BE2C (cell line): ENCODE data around the gene PLEKHM1.
"Not testable (repeated sequence)": the region's sequence is repeated elsewhere in the genome, so short reads cannot be mapped to it uniquely, and the experiment has no call there.

Experiments used
- DNase-seq: peaks from one replicate; pipeline ENCODE4 v3.0.0-alpha.2; 2020
- H3K27me3 ChIP-seq: fragments of 250-450 bp; sonication (Bioruptor Pico); 2 replicates; pipeline ENCODE4 v1.5.1; 2020; ENCODE audit warnings: mild to moderate bottlenecking
- H3K36me3 ChIP-seq: fragments of 250-450 bp; sonication (Bioruptor Pico); 2 replicates; pipeline ENCODE4 v1.5.1; 2020; ENCODE audit warnings: mild to moderate bottlenecking
- H3K4me1 ChIP-seq: fragments of 250-450 bp; sonication (Bioruptor Pico); 2 replicates; pipeline ENCODE4 v1.5.1; 2020
- H3K4me3 ChIP-seq: 2 replicates; pipeline ENCODE4 v1.5.1; 2011; ENCODE audit warnings: low read depth, low read length
- H3K9me3 ChIP-seq: fragments of 250-450 bp; sonication (Bioruptor Pico); 2 replicates; pipeline ENCODE4 v1.5.1; 2020
- TF ChIP-seq, protein P1 (sequence below): IDR thresholded peaks from 2 replicates; pipeline ENCODE4 v1.5.1; 2012; ENCODE audit warnings: mild to moderate bottlenecking, low read depth, low read length

The PLEKHM1 gene

DNA sequence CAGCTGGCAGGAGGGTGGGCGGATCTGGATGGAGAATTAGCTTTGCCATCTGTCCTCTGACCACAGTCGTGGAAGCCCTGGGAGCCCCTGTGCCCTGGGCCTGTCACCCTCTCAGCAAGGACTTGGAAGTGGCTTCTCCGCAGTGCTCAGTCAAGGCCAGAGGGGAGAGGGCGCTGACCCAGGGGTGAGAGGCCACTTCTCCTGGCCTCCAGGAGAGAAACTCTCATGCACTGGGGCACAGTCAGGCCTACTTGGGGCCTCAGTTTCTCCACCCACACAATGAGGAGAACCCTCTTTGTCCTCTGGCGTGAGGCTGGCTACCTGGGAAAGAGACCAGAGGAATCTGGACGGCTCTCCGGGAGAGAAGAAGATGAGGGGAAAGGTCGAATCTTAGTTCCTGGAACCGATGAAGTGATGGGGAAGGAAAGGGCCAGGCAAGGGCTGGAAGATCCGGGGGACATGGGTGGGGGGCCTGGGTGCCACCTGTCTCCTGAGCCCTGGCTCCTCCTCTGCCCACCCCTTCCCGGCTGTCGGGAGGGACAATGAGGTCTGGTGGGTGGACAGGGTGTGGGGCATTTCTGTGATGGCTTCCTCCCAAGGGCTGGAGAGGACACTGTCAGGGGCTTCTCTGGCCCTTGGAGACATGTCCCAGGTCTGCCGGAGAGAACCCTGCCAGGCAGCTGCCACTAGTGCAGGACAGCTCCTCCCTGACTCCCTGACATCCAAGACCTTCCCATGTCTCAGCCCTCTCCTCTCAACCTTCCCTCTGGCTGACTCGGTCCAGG is 48.8 kb downstream of the PLEKHM1 start:
- DNase-seq: no peak
- TF ChIP-seq, protein P1, sequence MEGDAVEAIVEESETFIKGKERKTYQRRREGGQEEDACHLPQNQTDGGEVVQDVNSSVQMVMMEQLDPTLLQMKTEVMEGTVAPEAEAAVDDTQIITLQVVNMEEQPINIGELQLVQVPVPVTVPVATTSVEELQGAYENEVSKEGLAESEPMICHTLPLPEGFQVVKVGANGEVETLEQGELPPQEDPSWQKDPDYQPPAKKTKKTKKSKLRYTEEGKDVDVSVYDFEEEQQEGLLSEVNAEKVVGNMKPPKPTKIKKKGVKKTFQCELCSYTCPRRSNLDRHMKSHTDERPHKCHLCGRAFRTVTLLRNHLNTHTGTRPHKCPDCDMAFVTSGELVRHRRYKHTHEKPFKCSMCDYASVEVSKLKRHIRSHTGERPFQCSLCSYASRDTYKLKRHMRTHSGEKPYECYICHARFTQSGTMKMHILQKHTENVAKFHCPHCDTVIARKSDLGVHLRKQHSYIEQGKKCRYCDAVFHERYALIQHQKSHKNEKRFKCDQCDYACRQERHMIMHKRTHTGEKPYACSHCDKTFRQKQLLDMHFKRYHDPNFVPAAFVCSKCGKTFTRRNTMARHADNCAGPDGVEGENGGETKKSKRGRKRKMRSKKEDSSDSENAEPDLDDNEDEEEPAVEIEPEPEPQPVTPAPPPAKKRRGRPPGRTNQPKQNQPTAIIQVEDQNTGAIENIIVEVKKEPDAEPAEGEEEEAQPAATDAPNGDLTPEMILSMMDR: no peak
- Histone ChIP-seq H3K27me3 (no peaks in the 10 kb centered on the region), H3K9me3 (no peaks in the 10 kb centered on the region), H3K36me3 (no peaks in the 10 kb centered on the region), H3K4me1 (peaks cover 3% of the 10 kb centered on the region; the same call in 1 of the 2 replicates), H3K4me3 (no peak overlapping the region)

DNA sequence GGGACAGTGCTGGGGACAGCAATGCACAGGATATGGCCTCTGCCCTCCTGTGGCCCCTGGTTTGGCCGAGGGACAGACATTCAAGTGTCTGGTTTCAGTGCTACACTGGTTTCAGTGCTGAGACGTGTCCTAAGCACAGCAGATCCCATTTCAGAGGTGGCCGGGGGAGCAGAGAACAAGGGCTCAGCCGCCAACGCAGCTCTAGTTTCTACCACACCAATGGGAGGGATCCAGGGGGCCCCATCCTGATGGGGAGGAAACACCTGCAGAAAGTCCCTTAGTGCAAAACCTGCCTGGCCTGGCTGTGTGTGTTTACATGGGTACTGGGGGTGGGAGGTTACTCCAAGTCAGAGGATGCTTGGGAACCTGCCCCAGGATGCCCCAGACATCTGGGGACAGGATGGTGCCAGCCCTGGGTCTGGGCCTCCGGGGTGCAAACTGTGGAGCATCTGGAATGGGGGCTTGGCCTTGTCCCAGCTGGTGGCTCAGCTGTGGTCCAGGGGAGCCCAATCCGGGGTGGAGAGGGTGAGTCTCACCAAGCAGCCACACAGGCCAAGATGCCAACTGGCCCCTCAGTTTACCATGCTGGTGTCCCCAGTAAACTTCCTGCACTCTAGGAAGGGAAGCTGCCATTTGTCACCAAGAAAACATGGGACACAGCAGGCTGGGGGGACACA is 49.5 kb downstream of the PLEKHM1 start:
- H3K9me3 ChIP-seq, H3K4me1 ChIP-seq, DNase-seq, H3K36me3 ChIP-seq, H3K4me3 ChIP-seq, H3K27me3 ChIP-seq: not testable (repeated sequence)

DNA sequence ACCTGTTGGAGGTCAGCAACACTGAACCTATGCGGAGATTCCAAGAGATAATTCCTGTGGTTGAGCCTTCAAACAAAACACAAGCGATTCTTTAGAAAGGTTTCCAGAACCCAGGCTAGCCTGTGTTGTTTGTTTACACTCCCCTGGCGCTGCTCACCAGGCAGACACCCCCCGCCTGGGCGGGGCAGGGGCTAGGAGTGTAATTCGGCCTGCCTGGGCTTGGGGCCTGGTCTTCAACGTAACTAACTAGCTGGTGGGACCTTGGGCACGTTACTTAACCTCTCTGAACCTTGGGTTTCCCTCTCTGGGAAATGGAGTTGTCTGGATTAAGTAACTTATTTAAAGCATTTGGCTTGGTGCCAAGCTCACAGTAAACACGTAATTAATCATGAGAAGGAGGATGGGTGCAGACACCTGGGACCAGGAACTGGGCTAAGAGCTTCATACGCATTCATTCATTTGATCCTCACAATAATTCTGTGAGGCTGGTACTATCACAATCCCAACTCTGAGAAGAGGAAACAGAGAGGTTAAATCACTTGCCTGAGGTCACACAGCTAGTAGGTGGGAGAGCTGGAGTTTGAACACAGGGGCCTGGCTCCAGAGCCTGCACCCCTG is 50.3 kb downstream of the PLEKHM1 start:
- TF ChIP-seq, protein P1: no peak
- Histone ChIP-seq H3K4me1 (peaks cover 6% of the 10 kb centered on the region; the same call in 1 of the 2 replicates), H3K36me3 (no peaks in the 10 kb centered on the region), H3K9me3 (no peaks in the 10 kb centered on the region), H3K4me3 (no peak overlapping the region), H3K27me3 (no peaks in the 10 kb centered on the region)
- DNase-seq: no peak

DNA sequence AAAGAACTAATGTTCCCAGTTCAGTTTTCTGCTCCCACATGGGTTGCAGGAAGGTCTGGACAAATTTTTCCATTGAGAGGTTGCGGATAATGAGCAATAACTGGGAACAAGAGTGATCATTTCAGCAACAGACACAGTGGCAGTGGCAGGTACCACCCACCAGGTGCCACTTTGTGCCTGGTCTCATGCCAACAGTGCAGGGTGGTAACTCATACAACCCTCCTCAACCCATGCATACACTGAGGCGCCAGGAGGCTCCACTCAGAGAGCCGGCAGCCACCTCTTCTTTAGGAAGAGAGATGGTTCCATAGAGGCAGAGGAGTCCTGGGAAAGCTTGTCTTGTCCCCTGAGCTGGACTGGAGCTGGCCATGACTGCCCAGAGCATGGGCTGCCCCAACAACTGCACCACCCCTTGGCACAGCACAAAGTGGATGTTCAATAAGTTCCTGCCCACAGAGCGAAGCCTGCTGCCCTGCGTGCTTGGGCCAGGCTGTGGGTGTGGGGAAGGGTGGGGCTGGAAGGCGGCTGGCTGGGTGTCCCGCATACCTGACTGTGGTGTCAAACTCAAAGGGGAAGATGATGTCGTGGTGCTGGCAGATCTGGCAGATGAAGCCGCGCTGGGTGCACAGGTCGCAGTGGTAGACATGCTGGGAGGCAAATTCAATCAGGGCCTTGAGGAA is 51.5 kb downstream of the PLEKHM1 start:
- no peak for DNase-seq
- H3K9me3 ChIP-seq: no peaks in the 10 kb centered on the region
- H3K36me3 ChIP-seq: no peaks in the 10 kb centered on the region
- H3K4me3 ChIP-seq: no peak overlapping the region
- H3K4me1 ChIP-seq: peaks cover 6% of the 10 kb centered on the region; the same call in 1 of the 2 replicates
- H3K27me3 ChIP-seq: no peaks in the 10 kb centered on the region
- TF ChIP-seq, protein P1: no peak

DNA sequence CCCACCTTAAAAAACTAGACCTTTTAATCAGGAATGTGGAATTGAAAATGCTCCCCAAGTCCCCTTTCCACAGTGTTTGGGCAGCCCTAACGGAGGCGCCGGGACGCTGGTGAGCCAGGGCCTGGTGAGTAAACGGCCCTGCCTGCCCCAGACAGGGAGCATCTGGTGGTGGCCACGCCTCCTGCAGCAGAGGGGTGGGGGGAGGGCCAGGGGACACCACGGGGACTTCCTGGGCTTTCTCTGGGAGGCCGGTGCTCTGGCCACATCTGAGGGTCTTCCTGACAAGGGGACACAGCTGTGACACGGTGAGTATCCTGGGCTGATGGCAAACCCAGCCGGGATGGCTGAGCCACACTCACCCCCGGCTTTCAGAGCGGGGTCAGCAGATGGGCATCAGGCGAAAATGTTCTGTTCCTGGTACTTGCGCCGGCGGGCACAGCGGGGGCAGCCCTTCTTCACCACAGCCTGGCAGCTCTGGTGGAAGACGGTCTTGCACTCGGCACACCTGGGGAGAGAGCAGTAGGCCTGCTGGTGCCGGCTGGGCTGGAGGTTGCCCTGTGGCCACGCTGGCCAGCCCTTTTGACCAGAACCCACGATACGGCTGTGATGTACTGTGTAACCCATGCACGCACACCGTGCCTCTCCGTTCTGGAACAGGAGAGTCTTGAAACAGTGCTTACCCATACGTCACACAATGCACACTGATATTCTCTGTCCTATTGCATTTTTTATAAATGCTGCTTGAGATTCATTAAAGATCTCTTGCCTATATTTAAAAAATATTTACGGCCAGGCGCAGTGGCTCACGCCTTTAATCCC is 52.8 kb downstream of the PLEKHM1 start:
- peak; percentile 52 for DNase-seq
- TF ChIP-seq, protein P1: no peak
- H3K4me3 ChIP-seq: no peak overlapping the region
- no peaks in the 10 kb centered on the region; the same call in 1 of the 2 replicates for H3K27me3 ChIP-seq
- peaks cover 6% of the 10 kb centered on the region; the same call in 1 of the 2 replicates for H3K4me1 ChIP-seq
- no peaks in the 10 kb centered on the region for H3K36me3 ChIP-seq
- no peaks in the 10 kb centered on the region for H3K9me3 ChIP-seq
